GM18868 (cell line): Measurements from ENCODE around the gene GFPT1.
"Not testable (repeated sequence)": the region's sequence is repeated elsewhere in the genome, so short reads cannot be mapped to it uniquely, and the experiment has no call there.

Experiments used
- ATAC-seq: cut with Tn5 transposase; IDR thresholded peaks from one replicate; pipeline ENCODE4 v1.9.1; 2021; ENCODE audit warnings: mild to moderate bottlenecking, moderate library complexity; ENCODE audit not compliant: unreplicated experiment

GFPT1 gene

DNA sequence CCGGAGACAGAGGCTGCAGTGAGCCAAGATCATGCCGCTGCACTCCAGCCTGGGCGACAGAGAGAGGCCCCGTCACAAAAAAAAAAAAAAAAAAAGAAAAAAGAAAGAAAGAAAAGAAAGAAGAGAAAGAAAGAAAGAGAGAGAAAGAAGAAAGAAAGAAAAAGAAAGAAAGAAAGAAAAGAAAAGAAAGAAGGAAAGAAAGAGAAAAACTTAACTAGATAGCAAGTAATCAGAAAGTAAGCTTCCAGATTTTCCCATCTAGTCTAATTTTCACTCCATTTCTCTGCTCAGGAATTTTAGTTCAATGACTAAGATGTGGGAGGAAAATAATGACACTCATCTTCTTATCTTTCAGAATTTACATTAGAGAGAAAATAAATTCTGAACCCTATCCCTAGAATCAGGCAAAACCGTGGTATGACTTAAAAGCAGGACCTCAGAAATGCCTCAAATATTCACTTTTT is 2.4 kb downstream of the GFPT1 start:
- no peak for ATAC-seq

DNA sequence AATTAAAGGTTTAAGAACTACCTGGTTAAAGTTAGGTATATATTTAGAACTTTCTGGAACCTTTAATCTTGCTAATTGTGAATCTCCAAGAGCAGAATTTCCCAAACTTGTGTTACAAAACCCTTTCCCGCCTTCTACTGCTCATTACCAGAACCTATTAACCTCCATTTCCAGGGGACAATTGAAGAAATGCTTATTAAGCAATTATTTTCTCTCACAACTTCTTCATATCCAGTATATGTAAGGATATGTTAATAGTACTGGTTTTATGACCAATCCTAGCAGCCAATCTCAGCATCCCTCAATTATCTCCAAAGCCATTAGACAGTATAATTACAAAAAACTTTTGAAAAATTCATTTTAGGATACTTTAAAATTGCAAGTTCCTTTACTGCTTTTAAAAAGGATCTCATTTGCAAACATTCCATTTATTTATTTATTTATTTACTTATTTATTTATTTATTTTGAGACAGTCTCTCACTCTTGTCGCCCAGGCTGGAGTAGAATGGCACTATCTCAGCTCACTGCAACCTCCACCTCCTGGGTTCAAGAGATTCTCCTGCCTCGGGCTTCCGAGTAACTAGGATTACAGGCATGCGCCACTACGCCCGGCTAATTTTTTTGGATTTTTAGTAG is 3.7 kb downstream of the GFPT1 start:
- ATAC-seq = no peak

DNA sequence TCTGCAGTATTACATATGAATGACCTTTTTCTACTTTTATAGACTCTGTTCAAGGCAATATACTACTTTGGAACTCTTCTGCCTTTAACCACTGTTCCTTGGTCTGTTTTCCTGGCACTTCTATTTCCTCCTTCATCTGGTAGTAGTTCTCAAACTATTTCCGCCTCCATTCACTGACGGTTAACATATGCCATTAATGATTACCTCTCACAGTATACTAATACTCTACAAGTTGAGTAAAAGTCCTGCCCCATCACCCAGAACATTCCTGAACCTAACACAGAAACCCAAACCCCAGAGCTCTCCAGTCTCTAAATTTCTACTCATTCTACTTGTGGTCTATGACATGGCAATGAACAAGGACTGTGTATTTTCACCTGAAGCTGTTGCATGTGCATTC is 4.5 kb downstream of the GFPT1 start:
- no peak for ATAC-seq

DNA sequence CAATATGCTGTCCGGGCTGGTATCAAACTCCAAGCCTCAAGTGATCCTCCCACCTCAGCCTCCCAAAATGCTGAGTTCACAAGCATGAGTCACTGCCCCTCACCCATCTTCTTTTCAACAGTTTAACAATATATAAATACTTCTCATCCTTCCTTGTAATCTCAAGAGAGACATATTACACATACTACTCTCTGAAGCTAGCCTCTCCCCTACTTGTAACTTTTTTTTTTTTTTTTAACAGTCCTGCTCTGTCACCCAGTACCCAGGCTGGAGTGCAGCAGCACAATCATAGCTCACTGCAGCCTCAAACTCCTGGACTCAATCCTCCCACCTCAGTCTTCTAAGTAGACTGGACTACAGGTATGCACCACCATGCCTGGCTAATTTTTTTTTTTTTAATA is 5.7 kb downstream of the GFPT1 start:
- no peak for ATAC-seq

DNA sequence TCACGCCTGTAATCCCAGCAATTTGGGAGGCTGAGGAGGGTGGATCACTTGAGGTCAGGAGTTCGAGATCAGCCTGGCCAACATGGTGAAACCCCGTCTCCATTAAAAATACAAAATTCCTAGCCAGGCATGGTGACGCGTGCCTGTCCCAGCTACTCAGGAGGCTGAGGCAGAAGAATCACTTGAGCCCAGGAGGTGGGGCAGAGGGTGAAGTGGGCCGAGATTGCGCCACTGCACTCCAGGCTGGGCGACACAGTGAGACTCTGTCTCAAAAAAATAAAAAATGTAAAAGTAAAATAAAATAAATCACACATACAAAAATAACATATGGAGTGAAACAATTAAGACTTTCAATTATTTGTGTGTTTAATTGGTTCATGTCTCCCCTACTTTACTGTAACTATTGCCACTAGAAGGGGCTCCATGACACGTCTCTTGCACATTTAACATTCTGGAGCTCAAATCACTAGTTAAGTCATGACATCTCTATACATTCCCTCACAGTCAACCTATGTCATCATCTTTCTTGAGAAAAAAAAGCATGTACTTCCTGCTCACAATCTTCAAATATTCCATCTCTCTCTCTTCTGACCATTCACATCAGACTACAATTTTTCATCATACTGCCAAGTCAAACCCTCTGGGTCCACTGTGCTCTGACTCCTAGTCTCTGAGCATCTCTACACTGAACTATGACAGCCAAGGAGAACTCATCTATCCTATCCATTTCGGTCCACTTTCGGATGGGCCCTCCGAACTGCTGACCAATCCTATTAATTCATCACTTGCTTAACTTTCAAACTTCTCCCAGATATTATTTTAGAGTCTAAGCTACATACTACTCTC is 6.7 kb downstream of the GFPT1 start:
- no peak for ATAC-seq

DNA sequence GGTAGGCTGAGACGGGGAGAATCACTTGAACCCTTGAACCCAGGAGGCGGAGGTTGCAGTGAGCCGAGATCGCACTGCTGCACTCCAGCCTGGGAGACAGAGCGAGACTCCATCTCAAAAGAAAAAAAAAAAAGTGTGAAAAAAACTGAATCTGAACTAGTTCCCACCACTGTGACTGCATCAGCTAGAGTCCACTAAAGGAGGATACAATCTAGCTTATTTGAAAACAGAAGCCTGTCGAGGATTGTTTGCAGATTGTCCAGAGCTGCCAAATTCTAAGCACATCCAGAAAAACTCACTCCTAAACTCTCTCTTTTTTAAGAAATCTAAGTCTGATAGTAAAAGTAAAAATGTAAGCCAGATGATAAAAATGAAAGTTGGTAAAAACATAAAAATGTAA is 10.6 kb downstream of the GFPT1 start:
- no peak for ATAC-seq

DNA sequence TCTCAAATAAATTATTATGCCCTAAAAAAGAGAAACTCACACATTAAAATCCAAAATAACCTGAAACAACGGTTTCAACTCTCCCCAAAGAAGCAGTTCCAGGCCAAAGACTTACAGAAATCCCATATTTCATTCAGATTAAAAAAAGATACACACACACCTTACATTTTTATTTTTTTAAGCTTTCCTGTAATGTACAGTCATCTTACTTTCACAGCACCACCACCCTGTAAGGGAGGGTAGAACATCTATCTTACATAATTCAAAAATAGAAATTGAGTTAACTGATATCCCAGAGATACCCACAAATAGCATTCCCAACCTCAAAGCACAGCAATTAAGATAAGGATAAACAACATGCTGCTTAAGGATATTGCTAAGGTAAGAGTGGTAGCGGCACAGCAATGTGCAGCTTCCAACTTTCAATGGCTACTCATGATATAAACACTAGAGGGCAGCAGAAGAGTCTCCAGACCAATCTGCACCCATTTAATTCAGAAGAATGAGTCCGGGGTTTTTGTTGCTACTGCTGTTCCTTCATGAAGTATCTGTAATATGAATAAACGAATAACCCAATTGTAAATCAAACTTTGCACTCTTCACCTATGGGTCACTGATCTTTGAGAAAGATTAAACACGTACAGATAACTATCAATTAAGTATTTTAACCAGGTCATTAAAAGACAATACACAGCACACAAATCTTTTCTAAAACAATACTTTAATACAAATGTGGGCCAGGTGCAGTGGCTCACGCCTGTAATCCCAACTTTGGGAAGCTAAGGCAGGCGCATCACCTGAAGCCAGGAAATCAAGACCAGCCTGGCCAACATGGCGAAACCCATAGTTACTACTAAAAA is 11.3 kb downstream of the GFPT1 start:
- no peak for ATAC-seq

DNA sequence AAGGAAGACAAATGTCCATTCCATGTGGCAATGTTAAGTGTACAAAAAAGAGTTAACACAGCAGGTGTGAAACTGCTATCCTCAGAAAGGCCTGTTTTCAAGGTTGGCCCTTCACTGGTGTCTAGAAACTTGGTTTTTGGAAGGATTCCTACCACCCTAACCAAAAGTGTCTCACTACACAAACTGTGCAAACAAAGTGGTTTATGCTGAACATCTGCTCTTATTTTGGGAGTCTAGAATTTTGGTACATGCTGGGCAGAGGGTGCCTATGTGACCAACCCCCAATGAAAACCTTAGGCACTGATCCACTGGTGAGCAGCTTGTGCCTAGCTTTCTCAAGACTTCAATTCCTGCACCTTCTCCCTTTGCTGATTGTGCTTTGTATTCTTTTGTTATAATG is 14.3 kb downstream of the GFPT1 start:
- no peak for ATAC-seq

DNA sequence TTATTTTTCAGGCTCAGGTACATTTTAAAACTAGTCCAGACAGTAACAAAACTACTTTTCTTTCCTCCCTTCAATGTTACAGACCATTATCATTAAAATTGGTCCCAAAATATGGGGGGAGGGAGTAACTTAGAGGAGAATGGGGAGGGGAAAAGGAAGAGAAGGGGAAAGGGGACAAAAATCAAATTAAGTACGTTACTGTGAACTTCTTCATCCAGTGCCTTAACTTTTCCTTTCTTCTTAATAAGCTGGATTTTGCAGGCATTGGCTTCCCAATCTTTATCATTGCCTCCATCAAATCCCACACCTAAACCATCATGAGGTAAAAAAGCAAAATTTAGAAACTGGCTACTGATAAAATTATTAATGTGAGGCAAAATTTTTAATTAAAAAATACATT is 17.2 kb downstream of the GFPT1 start:
- no peak for ATAC-seq

DNA sequence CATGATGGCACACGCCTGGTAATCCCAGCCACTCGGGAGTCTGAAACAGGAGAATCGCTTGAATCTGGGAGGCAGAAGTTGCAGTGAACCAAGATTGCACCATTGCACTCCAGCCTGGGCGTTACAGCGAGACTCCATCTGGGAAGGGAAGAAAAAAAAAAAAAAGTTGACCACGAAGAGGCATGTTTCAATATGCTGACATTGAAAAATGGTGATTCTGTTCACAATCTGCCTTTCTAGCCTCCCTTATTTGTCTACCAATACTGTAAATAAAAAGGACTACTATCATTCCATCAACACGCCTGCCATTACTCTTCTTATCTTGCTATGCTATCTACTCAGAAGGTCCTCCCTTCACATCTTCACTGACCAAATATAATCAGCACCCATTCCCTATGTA is 18.4 kb downstream of the GFPT1 start:
- no peak for ATAC-seq

DNA sequence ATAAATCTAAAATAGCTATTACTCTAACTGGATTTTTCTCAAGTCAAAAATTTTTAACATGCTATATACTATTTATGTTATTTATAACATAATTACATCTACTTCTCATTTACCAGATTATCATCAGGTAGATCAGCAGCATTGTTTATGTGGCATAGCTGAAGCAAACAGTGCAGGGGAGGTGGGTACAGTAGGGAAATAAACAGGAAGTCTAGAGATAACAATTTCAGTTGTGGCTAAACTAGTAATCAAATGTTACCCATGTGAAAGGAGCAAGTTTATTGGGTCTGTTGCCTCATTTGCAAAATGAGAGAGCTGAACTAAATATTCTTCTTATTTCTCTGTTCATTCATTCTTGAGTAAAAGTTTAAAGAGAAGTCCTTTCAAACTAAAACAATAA is 27.7 kb downstream of the GFPT1 start:
- no peak for ATAC-seq

DNA sequence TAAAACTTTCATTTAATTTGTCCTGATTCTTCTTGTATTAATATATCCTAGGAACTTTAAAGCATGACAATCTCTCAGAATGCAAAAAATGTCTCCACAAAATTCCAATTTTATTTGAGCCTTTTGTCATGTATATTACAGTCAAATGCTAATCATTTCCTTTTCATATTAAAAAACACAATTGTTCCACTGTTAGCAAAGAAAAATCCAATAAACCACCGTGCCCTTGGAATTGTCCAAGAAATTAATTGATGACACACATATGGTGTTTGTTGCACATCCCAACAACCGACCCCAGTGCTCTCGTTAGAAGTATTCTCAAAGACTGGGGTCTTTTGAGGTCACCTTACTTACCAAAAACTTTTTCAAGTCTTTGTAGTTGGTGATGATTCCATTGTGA is 28.1 kb downstream of the GFPT1 start:
- no peak for ATAC-seq

DNA sequence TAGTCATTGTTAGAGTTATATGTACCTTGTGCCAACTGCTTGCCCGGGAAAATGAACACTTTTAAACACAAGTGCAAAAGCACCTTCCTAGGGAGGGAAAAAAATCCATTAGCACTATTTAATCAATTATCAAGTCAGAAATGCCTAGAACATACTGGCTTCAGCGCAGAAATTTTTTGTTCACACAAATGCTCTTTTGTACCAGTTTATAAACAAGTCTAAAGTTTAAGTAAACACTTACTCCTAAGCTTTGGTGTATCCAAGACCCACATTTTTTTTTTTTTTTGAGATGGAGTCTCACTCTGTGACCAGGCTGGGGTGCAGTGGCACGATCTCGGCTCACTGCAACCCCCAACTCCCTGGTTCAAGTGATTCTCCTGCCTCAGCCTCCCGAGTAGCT is 30.6 kb downstream of the GFPT1 start:
- no peak for ATAC-seq

DNA sequence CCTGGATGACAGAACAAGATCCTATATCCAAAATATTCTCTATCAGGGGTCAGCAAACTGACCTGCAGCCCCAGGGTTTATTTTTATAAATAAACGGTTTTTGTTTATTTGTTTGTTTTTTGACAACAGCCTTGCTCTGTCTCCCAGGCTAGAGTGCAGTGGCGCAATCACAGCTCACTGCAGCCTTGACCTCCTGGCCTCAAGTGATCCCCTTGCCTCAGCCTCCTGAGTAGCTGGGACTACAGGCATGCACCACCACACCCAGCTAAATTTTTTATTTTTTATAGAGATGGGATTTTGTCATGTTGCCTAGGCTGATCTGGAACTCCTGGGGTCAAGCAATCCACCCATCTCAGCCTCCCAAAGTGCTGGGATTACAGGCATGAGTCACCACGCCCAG is 32.1 kb downstream of the GFPT1 start:
- ATAC-seq = not testable (repeated sequence)

DNA sequence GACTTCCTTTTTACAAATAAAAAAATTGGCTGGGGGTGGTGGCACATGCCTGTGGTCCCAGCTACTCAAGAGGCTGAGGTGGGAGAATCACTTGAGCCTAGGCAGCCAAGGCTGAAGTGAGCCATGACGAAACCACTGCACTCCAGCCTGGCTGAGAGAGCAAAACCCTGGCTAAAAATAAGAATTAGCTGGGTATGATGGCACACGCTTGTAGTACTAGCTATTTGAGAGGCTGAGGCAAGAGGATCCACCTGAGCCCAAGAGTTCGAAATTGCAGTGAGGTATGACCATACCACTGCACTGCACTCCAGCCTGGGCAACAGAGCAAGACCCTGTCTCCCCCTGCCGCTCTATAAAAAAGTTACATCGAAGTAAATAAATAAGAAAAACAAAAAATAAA is 33.7 kb downstream of the GFPT1 start:
- ATAC-seq = no peak

DNA sequence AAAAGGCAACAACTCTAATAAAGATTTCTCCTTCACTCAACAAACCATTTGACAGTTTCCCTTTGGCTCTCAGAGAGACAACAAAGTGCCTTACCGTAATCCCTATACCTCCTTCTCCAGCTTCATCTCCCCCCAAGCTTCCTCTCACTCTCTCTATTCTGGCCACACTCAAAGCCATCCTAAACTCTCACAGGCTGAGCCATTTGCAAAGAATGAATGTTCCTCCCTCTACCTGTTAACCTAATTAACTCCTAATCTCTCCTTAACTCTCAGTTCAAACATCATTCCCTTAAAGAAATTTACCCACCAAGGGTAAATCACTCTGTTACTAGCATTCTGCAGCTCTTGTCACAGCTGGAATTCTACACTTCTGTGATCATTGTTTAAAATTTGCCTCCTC is 38.2 kb downstream of the GFPT1 start:
- no peak for ATAC-seq

DNA sequence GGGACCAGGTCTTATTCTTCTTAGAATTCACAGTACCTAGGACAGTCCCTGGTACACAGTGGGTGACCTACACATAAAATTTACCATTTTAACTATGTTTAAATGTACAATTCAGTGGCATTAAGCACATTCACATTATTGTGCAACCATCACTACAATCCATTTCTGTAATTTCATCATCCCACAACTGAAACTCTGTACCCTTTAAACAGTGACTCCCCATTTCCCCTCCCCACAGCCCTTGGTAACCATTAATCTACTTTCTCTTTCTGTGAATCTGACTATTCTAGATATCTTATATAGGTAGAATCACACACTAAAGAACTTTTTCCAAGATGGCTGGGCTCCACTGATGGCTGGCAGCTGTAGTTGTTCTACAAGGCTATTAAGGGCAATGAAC is 41.6 kb downstream of the GFPT1 start:
- ATAC-seq = no peak

DNA sequence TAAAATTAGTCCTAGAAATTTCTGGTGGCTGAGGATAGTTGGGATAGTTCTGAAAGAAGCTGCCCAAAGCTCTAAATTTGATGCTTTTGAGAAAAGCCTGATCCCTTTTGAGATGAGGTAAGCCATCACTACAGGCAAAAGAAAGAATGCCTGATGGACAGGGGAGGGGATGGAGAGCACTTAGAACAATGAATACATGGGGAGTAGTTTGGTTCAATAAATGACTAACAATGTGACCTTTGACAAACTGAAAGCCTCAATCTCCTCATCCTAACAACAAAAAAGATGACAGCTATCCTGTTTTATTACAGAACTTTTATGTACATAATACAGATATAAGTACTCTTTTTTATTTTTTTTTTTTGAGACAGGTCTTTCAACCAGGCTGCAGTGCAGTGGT is 42.7 kb downstream of the GFPT1 start:
- no peak for ATAC-seq

DNA sequence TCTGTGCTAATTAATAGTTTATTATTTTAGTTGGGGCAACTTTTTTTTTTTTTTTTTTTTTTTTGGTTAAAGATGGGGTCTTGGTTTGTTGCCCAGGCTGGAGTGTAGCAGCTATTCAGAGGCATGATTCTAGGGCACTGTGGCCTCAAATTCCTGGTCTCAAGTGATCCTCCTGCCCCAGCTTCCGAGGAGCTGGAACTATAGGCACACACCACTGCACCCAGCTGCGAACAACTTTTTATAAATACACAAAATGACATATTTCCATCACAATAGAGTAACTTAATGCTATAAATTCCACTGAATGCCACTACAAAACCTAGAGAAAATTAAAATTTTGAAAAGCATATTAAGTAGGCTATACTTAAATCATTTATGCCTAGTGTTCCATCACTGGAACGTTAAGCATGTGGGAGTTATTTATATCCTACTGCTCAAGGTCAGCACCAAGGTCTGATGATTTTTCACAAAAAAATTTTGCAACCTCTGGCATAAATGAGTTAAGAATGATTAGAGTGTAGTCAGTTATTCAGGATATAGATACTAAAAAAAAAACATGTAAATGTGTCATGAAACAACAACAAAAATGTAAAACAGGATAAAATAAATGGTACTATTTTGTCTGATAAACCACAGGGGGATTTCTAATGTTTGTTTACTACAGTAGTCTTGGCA is 46.8 kb downstream of the GFPT1 start:
- no peak for ATAC-seq

DNA sequence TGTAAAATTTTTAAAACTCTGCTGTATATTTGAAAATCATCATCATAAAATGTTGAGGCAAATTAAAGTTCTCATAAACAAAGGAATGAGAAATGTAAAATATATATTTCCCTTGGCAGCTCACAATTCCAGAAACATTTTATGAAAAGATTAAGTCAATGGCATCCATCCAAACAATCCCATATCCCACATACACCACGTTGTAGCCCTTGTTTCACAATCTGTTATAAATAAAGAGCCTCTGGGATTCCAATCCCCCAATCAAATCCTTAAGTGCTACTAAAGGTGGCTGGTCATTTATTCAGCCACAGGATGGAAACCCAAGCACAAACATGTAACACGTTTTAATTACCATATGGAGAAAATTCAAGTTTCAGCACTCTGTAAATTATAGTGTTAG is 51.7 kb downstream of the GFPT1 start:
- ATAC-seq = no peak

DNA sequence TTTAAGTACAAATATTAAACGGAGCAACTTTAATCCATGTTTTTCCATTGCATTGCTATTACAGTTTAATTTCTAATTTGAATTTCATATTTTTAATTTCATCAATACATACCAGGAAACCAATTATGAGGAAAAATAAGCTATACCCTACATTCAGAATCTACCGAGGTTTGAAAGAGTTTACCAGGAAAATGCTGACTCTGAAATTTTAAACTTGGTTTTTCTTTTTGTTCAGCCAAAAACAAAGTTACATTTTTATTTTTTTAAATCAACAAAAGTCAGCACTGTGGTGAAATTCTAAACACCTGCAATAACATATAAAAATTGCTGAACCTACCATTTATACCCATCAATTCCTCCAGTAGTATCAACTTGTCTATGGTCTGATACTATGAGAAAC is 53.7 kb downstream of the GFPT1 start:
- ATAC-seq = no peak
